HG02678 (cell line): ENCODE results near the gene AFAP1.

ENCODE experiments used
- ATAC-seq: cut with Tn5 transposase; IDR thresholded peaks from one replicate; pipeline ENCODE4 v1.9.1; 2021; ENCODE audit warnings: mild to moderate bottlenecking, moderate library complexity; ENCODE audit not compliant: unreplicated experiment

AFAP1 gene

GRCh38 chr4:7810783-7811535 is 128.7 kb downstream of the AFAP1 start:
- no peak for ATAC-seq

DNA sequence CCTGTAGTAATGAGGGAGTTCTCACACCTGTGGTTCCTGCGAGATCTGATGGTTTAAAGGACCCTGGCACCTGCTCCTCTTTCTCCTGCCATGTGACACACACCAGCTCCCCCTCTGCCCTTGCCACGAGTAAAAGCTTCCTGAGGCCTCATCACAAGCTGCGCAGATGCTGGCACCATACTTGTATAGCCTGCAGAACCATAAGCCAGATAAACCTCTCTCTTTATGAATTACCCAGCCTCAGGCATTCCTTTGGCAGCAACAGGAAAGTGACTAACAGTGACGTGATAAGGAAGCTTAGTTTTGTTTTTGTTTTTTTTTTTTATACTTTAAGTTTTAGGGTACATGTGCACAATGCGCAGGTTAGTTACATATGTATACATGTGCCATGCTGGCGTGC is 130.9 kb downstream of the AFAP1 start:
- no peak for ATAC-seq

DNA sequence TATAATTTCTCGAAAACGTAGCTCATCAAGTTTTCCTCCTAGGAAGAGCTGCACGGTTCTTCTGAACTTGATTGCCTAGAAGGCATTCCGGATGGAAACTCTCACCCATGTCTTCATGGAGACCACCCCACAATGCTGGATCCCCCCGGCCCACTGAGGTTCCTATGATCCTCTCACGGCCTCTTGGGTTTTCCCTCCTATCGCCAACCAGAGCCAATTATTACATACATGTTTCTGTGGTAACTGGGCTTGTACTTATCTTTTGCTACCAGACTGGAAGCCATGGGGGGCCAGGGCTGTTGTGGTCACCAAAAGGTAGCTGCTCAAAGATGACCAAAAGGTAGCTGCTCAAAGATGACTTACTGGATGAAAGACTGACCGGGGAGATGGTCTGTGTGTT is 131.5 kb downstream of the AFAP1 start:
- ATAC-seq = no peak

- ATAC-seq = no peak
Measured at GRCh38 chr4:7807351-7807921, 132.2 kb downstream of the AFAP1 start.

DNA sequence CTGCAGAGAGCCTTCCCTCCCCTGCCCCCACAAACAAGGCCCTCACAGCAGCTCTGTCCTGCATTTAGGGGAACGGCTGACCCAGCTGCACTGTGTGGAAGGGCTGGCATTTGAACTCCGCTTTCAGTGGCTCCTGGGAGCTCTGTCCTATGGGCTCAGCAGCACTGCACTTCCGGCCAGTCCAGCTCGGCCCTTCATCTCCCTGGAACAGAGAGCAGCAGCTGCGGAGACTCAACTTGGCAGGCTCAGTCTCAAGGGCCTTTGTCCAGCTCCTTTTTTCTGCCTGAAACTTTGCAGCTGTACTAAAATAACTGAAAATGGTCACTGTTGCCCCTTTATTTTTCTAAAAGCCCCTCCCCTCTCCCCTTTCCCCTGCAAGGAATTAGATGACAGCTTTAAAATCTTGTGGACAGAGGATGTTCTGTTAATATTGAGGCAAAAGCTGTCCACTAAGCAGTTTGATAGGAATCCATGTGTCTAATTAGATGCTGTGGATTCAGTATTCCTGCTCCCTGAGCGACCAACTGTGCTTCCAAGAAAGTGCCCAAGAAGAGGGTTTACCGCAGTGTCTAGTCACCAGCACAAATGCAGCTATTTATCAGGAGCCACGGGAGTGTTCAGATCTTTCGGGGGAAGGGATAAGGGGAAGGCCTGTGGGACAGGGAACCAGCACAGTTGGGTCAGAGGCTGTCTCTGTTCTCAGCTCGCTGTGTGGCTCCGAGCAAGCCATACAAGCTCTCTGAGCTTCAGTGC is 133.1 kb downstream of the AFAP1 start:
- ATAC-seq = no peak

- ATAC-seq = no peak
Measured at GRCh38 chr4:7805533-7806337, 133.9 kb downstream of the AFAP1 start.

DNA sequence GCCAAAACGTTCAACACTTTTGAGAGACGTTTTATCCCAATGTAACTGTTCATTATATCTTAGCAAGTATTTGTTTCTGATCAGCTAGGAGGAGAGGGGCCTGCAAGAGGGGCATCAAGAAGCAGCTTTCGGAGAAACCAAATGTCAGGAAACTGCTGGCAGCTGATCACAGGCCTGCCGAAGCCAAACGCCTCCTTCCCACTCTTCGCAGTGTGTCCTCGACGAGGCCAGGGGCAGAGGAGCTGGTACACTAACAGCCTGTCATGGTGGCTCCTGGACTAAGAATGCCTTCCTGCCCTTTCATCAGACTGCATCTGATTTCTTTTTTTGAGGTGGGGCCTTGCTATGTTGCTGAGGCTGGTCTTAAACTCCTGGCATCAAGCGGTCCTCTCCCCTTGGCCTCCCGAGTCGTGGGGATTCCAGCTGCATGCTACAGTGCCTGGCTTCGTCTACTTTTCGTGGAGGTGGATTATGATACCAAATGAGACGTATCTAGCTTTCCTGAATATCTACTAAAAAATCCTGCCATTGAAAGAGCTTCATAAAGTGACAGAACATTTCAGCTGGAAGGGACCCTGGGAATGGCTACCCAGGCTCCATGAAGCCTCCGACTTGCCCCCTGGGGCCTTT is 134.8 kb downstream of the AFAP1 start:
- ATAC-seq = no peak

GRCh38 chr4:7803992-7804755 is 135.5 kb downstream of the AFAP1 start:
- no peak for ATAC-seq

DNA sequence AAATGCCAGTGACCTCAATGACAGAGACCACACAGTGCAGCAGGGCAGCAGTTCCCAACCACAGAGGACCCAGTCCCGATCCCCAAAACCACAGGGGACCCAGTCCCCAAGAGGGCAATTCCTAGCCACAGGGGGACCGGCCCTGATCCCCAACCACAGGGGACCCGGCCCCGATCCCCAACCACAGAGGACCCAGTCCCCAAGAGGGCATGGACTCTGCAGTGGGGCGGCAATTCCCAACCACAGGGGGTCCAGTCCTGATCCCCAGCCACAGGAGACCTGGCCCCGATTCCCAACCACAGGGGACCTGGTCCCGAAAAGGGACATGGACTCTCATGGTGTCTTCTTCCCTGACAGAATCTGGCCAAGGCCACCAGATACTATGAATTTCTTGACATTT is 136.3 kb downstream of the AFAP1 start:
- no peak for ATAC-seq

DNA sequence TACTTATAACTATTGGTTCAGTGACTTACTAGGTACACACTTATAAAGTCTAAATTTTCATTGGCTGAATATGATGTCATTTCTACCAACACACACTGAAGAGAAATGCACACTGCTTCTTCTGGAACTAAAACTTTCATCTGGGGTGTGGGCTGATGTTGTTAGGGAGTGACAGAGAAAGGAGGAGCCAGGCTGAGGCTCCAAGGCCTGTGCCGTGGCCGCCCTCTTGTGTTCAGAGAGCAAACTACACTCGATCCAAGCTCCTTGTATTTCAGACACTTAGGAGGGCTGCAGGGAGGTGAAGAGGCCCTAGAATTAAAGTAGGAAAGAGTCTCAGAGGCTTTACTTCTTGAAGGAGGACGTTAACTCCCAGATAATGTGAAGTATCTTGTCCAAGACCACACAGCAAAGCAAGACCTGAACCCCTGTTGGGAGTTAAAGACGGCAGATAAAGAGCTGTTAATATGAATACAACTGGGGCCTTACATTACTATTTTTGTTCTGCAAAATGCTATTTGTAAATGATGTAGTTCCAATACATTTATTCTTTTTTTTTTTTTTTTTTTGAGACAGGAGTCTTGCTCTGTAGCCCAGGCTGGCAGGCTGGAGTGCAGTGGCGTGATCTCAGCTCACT is 137.5 kb downstream of the AFAP1 start:
- peak; percentile 88 for ATAC-seq

GRCh38 chr4:7801641-7802040 is 138.0 kb downstream of the AFAP1 start:
- ATAC-seq = no peak

DNA sequence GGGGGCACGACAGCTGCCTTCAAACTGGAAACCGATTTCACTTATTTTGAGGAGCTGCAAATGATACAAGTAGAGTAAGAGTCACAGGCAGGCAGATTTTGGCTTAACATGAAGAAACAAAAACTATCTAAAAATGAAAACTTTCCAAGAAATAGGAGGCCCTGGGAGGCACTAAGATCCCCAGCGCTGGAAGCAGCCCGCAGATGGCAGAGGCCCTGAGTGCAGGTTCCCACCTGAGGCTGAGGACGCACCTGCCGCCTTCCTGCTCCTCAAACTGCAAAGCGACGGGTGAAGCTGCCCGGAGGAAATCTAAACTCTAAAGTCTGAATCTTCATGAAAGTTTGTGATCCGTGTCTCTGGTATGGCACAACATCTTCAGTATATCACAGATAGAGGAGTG is 138.7 kb downstream of the AFAP1 start:
- ATAC-seq = no peak

GRCh38 chr4:7800410-7800809 is 139.3 kb downstream of the AFAP1 start:
- no peak for ATAC-seq

DNA sequence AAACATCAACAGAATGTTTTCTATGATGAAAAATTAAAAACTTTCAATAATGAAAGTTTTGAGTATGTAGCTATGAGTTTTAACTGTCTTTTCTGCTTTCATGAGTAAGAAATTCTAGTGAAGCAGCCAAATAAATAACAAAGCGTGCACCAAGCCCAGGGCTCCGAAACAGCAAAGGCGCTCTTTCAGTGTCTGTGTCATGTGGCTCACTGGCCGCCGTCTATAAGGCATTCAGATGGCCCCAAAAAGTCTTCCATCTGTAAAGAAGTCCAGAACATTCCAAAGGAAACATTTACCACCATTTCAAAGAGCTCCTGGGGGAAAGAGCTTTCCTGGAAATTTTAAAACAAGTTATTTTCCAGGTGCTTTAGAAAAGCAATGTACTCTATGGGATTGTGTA is 139.9 kb downstream of the AFAP1 start:
- no peak for ATAC-seq

GRCh38 chr4:7799306-7799705 is 140.4 kb downstream of the AFAP1 start:
- ATAC-seq = no peak

DNA sequence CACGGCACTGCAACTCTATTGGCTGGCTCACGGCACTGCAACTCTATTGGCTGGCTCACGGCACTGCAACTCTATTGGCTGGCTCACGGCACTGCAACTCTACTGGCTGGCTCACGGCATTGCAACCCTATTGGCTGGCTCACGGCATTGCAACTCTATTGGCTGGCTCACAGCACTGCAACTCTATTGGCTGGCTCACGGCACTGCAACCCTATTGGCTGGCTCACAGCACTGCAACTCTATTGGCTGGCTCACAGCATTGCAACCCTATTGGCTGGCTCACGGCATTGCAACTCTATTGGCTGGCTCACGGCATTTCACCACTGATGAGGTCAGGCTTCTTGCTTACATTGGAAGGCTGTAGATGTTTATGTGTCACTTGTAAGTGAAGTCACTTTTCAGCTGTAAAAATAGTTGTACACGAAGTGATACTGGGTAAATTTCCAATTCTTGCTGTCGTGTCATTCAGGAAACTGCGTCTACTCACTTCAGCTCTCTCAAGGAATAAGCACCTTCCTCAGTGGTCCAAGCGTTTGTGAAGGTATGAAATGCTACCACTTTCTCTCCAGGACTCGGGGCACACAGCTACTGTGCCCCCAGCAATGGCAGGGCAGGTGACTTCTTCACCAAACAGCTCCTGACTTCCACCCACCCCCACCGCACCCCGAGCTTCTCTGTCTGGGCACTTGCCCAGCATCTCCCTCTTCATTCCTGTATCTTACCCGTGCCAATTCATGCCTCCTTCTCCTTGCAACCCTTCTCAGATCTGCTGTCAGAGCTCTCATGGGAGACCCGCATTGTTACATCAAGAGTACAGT is 141.3 kb downstream of the AFAP1 start:
- ATAC-seq = no peak

- no peak for ATAC-seq
Measured at GRCh38 chr4:7797330-7797729, 142.3 kb downstream of the AFAP1 start.

GRCh38 chr4:7795983-7796382 is 143.7 kb downstream of the AFAP1 start:
- ATAC-seq = no peak

DNA sequence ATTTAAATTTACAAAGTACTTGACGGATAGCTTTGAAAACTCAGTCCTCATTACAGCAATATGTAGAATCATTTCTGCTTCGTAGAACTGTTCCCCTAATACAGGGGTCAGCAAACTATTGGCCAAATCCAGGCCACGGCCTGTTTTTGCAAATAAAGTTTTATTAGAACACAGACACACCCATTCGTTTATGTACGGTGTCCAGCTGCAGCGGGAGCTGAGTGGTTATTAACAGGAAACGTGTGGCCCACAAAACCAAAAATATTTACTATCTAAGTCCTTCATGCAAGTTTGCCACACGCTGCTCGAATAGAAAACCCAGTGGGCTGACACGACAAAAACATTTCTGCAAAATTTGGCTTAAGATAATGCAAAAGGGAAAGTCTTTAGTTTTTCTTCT is 146.5 kb downstream of the AFAP1 start:
- ATAC-seq = no peak
